Effector memory CD8-positive, alpha-beta T cell (primary cell): Measurements from ENCODE around the gene LACTB.

Experiments
- ATAC-seq: fragments of 150-1000 bp; cut with Tn5 transposase; replicated peaks from 2 replicates; pipeline ENCODE4 v1.10.0; 2021; ENCODE audit warnings: mild to moderate bottlenecking, moderate library complexity
- DNase-seq, 3 experiments: peaks; one replicate each; pipeline ENCODE4 v3.0.0; 2021
- H3K27ac Mint-ChIP-seq, 2 donors: one replicate each; pipeline ENCODE4 v1.8.0; 2022; ENCODE audit warnings: mild to moderate bottlenecking in 2 of 2, mixed read lengths in 2 of 2, moderate library complexity in 2 of 2
- H3K27me3 Mint-ChIP-seq, 2 donors: one replicate each; pipeline ENCODE4 v1.8.0; 2022; ENCODE audit warnings: mixed read lengths in 2 of 2
- H3K36me3 Mint-ChIP-seq: one replicate; pipeline ENCODE4 v1.8.0; 2022; ENCODE audit warnings: mild to moderate bottlenecking, moderate library complexity, mixed read lengths; ENCODE audit not compliant: insufficient read depth
- H3K4me1 Mint-ChIP-seq, 2 donors: one replicate each; pipeline ENCODE4 v1.8.0; 2022; ENCODE audit warnings: low read depth in 2 of 2, mixed read lengths in 2 of 2
- H3K4me3 Mint-ChIP-seq, 2 donors: one replicate each; pipeline ENCODE4 v1.8.0; 2022; ENCODE audit warnings: mild to moderate bottlenecking in 2 of 2, mixed read lengths in 2 of 2, moderate library complexity in 2 of 2
- H3K9me3 Mint-ChIP-seq, 2 donors: one replicate each; pipeline ENCODE4 v1.8.0; 2022; ENCODE audit warnings: mixed read lengths in 2 of 2

LACTB gene

GRCh38 chr15:63156086-63156710 lies 34.5 kb downstream of the LACTB start:
- Mint-ChIP-seq H3K4me1 (peaks cover 7 to 17% of the 10 kb centered on the region in 2 donors), H3K4me3 (peak overlapping the region; percentile 96 to 98), H3K9me3 (no peaks in the 10 kb centered on the region), H3K36me3 (peaks cover 23% of the 10 kb centered on the region), H3K27me3 (no peaks in the 10 kb centered on the region), H3K27ac (peak overlapping the region; percentile 94 to 95)
- DNase-seq (no peak), ATAC-seq (no peak)

- ATAC-seq (peak; percentile 11), DNase-seq (no peak)
- H3K27ac Mint-ChIP-seq: peak overlapping the region; percentile 94 to 95
- peak overlapping the region; percentile 96 to 98 for H3K4me3 Mint-ChIP-seq
- no peaks in the 10 kb centered on the region for H3K9me3 Mint-ChIP-seq
- peaks cover 7 to 17% of the 10 kb centered on the region in 2 donors for H3K4me1 Mint-ChIP-seq
- H3K27me3 Mint-ChIP-seq: no peaks in the 10 kb centered on the region
- H3K36me3 Mint-ChIP-seq: peaks cover 18% of the 10 kb centered on the region
Observed at GRCh38 chr15:63156755-63157117, 35.1 kb downstream of the LACTB start.

GRCh38 chr15:63157118-63157843 lies 35.6 kb downstream of the LACTB start, which contains the start of gene RPS27L:
RPS27L (minus strand) TSS chr15:63157477; CDS start chr15:63157405, 72 bp downstream.
- Mint-ChIP-seq H3K27me3 (no peaks in the 10 kb centered on the region), H3K9me3 (no peaks in the 10 kb centered on the region), H3K36me3 (peaks cover 18% of the 10 kb centered on the region), H3K27ac (peak within 1 kb of the TSS; percentile 94 to 95), H3K4me1 (peaks cover 7 to 17% of the 10 kb centered on the region in 2 donors), H3K4me3 (peak within 1 kb of the TSS; percentile 96 to 98)
- ATAC-seq (peak; percentile 95), DNase-seq (peak; percentile 79 to 82 (median 80))

- peaks cover 7 to 17% of the 10 kb centered on the region in 2 donors for H3K4me1 Mint-ChIP-seq
- ATAC-seq (peak; percentile 20), DNase-seq (peak in 1 of 3 experiments; percentile 2)
- H3K4me3 Mint-ChIP-seq: peak overlapping the region; percentile 96 to 98
- no peaks in the 10 kb centered on the region for H3K27me3 Mint-ChIP-seq
- H3K9me3 Mint-ChIP-seq: no peaks in the 10 kb centered on the region
- H3K27ac Mint-ChIP-seq: peak overlapping the region; percentile 94 to 95
- peaks cover 13% of the 10 kb centered on the region for H3K36me3 Mint-ChIP-seq
Observed at GRCh38 chr15:63157891-63158431, 36.3 kb downstream of the LACTB start.

- H3K27ac Mint-ChIP-seq: no peak overlapping the region
Observed at GRCh38 chr15:63160638-63161037, 39.0 kb downstream of the LACTB start.

GRCh38 chr15:63163217-63163616 lies 41.6 kb downstream of the LACTB start:
- Mint-ChIP-seq H3K4me1 (peaks cover 0 to 6% of the 10 kb centered on the region in 2 donors), H3K27me3 (no peaks in the 10 kb centered on the region), H3K36me3 (peaks cover 3% of the 10 kb centered on the region), H3K27ac (no peak overlapping the region), H3K9me3 (no peaks in the 10 kb centered on the region), H3K4me3 (no peak overlapping the region)
- DNase-seq: no peak
- no peak for ATAC-seq

More at GRCh38 chr15:63160638-63161037, 39.0 kb downstream of the LACTB start:
- Mint-ChIP-seq H3K27me3 (no peaks in the 10 kb centered on the region), H3K9me3 (no peaks in the 10 kb centered on the region), H3K4me3 (no peak overlapping the region), H3K4me1 (peaks cover 2 to 7% of the 10 kb centered on the region in 2 donors), H3K36me3 (peaks cover 8% of the 10 kb centered on the region)
- no peak for ATAC-seq
- DNase-seq: no peak

GRCh38 chr15:63165166-63165859 lies 43.7 kb downstream of the LACTB start:
- H3K9me3 Mint-ChIP-seq: no peaks in the 10 kb centered on the region
- DNase-seq (no peak), ATAC-seq (no peak)
- no peak overlapping the region for H3K27ac Mint-ChIP-seq
- H3K36me3 Mint-ChIP-seq: no peaks in the 10 kb centered on the region
- peaks cover 0 to 6% of the 10 kb centered on the region in 2 donors for H3K4me1 Mint-ChIP-seq
- no peak overlapping the region for H3K4me3 Mint-ChIP-seq
- H3K27me3 Mint-ChIP-seq: no peaks in the 10 kb centered on the region

- ATAC-seq: peak; percentile 51
- H3K4me1 Mint-ChIP-seq: peaks cover 0 to 6% of the 10 kb centered on the region in 2 donors
- no peaks in the 10 kb centered on the region for H3K36me3 Mint-ChIP-seq
- H3K27me3 Mint-ChIP-seq: no peaks in the 10 kb centered on the region
- H3K27ac Mint-ChIP-seq: no peak overlapping the region
- no peak for DNase-seq
- H3K4me3 Mint-ChIP-seq: no peak overlapping the region
- H3K9me3 Mint-ChIP-seq: no peaks in the 10 kb centered on the region
Observed at GRCh38 chr15:63166219-63166618, 44.6 kb downstream of the LACTB start.

GRCh38 chr15:63169788-63170187 lies 48.1 kb downstream of the LACTB start:
- H3K27me3 Mint-ChIP-seq: no peaks in the 10 kb centered on the region
- no peak for ATAC-seq
- peaks cover 0 to 6% of the 10 kb centered on the region in 2 donors for H3K4me1 Mint-ChIP-seq
- no peak for DNase-seq
- no peak overlapping the region for H3K27ac Mint-ChIP-seq
- H3K9me3 Mint-ChIP-seq: no peaks in the 10 kb centered on the region
- no peak overlapping the region for H3K4me3 Mint-ChIP-seq
- H3K36me3 Mint-ChIP-seq: peaks cover 2% of the 10 kb centered on the region

- Mint-ChIP-seq H3K9me3 (no peaks in the 10 kb centered on the region), H3K27ac (no peak overlapping the region), H3K4me3 (no peak overlapping the region)
Observed at GRCh38 chr15:63172376-63172775, 50.7 kb downstream of the LACTB start.

GRCh38 chr15:63172851-63173451 lies 51.3 kb downstream of the LACTB start:
- H3K4me3 Mint-ChIP-seq: no peak overlapping the region

More at GRCh38 chr15:63172376-63172775, 50.7 kb downstream of the LACTB start:
- no peaks in the 10 kb centered on the region for H3K27me3 Mint-ChIP-seq
- DNase-seq (no peak), ATAC-seq (no peak)
- H3K36me3 Mint-ChIP-seq: peaks cover 2% of the 10 kb centered on the region
- H3K4me1 Mint-ChIP-seq: no peaks in the 10 kb centered on the region

GRCh38 chr15:63176302-63176701 lies 54.6 kb downstream of the LACTB start:
- H3K36me3 Mint-ChIP-seq: peaks cover 2% of the 10 kb centered on the region
- ATAC-seq (no peak), DNase-seq (no peak)
- no peaks in the 10 kb centered on the region for H3K9me3 Mint-ChIP-seq
- H3K4me1 Mint-ChIP-seq: no peaks in the 10 kb centered on the region
- H3K4me3 Mint-ChIP-seq: no peak overlapping the region
- no peaks in the 10 kb centered on the region for H3K27me3 Mint-ChIP-seq
- no peak overlapping the region for H3K27ac Mint-ChIP-seq

More at GRCh38 chr15:63172851-63173451, 51.3 kb downstream of the LACTB start:
- Mint-ChIP-seq H3K36me3 (peaks cover 2% of the 10 kb centered on the region), H3K4me1 (no peaks in the 10 kb centered on the region), H3K27ac (no peak overlapping the region), H3K27me3 (no peaks in the 10 kb centered on the region), H3K9me3 (no peaks in the 10 kb centered on the region)
- no peak for DNase-seq
- ATAC-seq: no peak

- no peaks in the 10 kb centered on the region for H3K4me1 Mint-ChIP-seq
- DNase-seq (no peak), ATAC-seq (no peak)
- H3K36me3 Mint-ChIP-seq: no peaks in the 10 kb centered on the region
- H3K4me3 Mint-ChIP-seq: no peak overlapping the region
- no peaks in the 10 kb centered on the region for H3K9me3 Mint-ChIP-seq
- no peaks in the 10 kb centered on the region for H3K27me3 Mint-ChIP-seq
- H3K27ac Mint-ChIP-seq: no peak overlapping the region
Observed at GRCh38 chr15:63178034-63178433, 56.4 kb downstream of the LACTB start.
